ENCODE measurements around the gene BDKRB2. TPM values are rescaled to one million over a fixed set of nuclear protein-coding genes. Genes with fewer than 3 reads are reported as not detected.

The BDKRB2 gene
- total RNA-seq, 4 donors from 2014 or later, result 3.2 to 9.9 (median 5.3) TPM

- no peaks in the 10 kb centered on the region for H3K4me1 ChIP-seq
- H3K27me3 ChIP-seq, result no peaks in the 10 kb centered on the region
- no peak for TF ChIP-seq POLR2A (IDR thresholded peaks at IDR 0.05)
- no peak for TF ChIP-seq CTCF (IDR thresholded peaks at IDR 0.05)
- no peaks in the 10 kb centered on the region for H3K36me3 ChIP-seq
- no peak overlapping the region for H3K27ac ChIP-seq
- intact Hi-C loops (cut with DNase I), result no loop called here
- WGBS, 2 donors, result 75% methylated on average over 2 of the region's 2 CpGs
- DNase-seq, result no peak
- H3K9me3 ChIP-seq, result no peaks in the 10 kb centered on the region
- no peak overlapping the region for H3K4me3 ChIP-seq (replicated peaks in 1 of 3)
Observed at GRCh38 chr14:96260341-96260821, 55.7 kb downstream of the BDKRB2 start.

GRCh38 chr14:96261053-96261452 is 56.4 kb downstream of the BDKRB2 start:
- no peaks in the 10 kb centered on the region for H3K36me3 ChIP-seq
- H3K27ac ChIP-seq, result no peak overlapping the region
- H3K4me1 ChIP-seq, result no peaks in the 10 kb centered on the region
- no peaks in the 10 kb centered on the region for H3K9me3 ChIP-seq
- no peak overlapping the region for H3K4me3 ChIP-seq (replicated peaks in 1 of 3)
- TF ChIP-seq POLR2A (IDR thresholded peaks at IDR 0.05) (no peak), CTCF (IDR thresholded peaks at IDR 0.05) (no peak)
- H3K27me3 ChIP-seq, result no peaks in the 10 kb centered on the region
- 72 to 82% methylated on average over 5 of the region's 5 CpGs for WGBS, 2 donors
- no peak for DNase-seq
- intact Hi-C loops (cut with DNase I), result no loop called here

- Histone ChIP-seq H3K27me3 (no peaks in the 10 kb centered on the region), H3K4me3 (replicated peaks in 1 of 3) (no peak overlapping the region), H3K36me3 (no peaks in the 10 kb centered on the region), H3K4me1 (no peaks in the 10 kb centered on the region), H3K9me3 (no peaks in the 10 kb centered on the region), H3K27ac (no peak overlapping the region)
- 86 to 90% methylated on average over 12 to 14 of the region's 16 CpGs for WGBS, 2 donors
- no peak for DNase-seq
- TF ChIP-seq CTCF (IDR thresholded peaks at IDR 0.05), result no peak
- no peak for TF ChIP-seq POLR2A (IDR thresholded peaks at IDR 0.05)
- intact Hi-C loops (cut with DNase I), result no loop called here
Observed at GRCh38 chr14:96261772-96262655, 57.4 kb downstream of the BDKRB2 start.

GRCh38 chr14:96263347-96264199 is 58.9 kb downstream of the BDKRB2 start:
- Histone ChIP-seq H3K4me1 (peaks cover 0 to 5% of the 10 kb centered on the region in 2 donors), H3K9me3 (no peaks in the 10 kb centered on the region), H3K27ac (no peak overlapping the region), H3K36me3 (no peaks in the 10 kb centered on the region), H3K4me3 (replicated peaks in 1 of 3) (no peak overlapping the region), H3K27me3 (no peaks in the 10 kb centered on the region)
- intact Hi-C loops (cut with DNase I), result no loop called here
- no peak for TF ChIP-seq POLR2A (IDR thresholded peaks at IDR 0.05)
- no peak for TF ChIP-seq CTCF (IDR thresholded peaks at IDR 0.05)
- no peak for DNase-seq
- 78 to 91% methylated on average over 12 to 20 of the region's 20 CpGs for WGBS, 2 donors

Measured in thyroid gland (tissue), 4 donors.